ENCODE results near the gene PROM1.

GRCh38 chr4:16029886-16030285, 53.9 kb downstream of the PROM1 start:
- TF ChIP-seq, protein P1, sequence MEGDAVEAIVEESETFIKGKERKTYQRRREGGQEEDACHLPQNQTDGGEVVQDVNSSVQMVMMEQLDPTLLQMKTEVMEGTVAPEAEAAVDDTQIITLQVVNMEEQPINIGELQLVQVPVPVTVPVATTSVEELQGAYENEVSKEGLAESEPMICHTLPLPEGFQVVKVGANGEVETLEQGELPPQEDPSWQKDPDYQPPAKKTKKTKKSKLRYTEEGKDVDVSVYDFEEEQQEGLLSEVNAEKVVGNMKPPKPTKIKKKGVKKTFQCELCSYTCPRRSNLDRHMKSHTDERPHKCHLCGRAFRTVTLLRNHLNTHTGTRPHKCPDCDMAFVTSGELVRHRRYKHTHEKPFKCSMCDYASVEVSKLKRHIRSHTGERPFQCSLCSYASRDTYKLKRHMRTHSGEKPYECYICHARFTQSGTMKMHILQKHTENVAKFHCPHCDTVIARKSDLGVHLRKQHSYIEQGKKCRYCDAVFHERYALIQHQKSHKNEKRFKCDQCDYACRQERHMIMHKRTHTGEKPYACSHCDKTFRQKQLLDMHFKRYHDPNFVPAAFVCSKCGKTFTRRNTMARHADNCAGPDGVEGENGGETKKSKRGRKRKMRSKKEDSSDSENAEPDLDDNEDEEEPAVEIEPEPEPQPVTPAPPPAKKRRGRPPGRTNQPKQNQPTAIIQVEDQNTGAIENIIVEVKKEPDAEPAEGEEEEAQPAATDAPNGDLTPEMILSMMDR (IDR thresholded peaks at IDR 0.05) = no peak
- TF ChIP-seq POLR2A (IDR thresholded peaks at IDR 0.05) = no peak
